ENCODE measurements around the gene OSER1. TPM values are rescaled to one million over a fixed set of nuclear protein-coding genes. Genes with fewer than 3 reads are reported as not detected.

The OSER1 gene
- total RNA-seq, 1 donor from 2014 or later: 47.3 TPM

DNA sequence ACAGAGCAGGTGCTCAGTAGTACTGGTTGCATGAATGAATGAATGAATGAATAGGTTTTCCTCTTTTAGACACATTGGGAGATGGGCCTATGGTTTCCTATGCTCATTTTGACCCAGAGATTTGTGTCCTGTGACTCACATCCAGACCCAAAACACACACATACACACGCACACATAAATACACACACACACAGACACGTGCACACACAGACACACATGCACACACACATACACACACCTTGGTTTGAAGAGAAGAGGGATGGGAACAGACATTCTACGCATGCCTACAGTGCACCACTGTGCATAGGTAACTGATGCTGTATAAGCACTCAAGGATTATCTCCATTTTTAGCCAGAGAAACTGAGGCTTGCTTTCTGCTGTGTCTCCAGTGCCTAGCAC lies 27.7 kb downstream of the OSER1 start:
- CTCF ChIA-PET: no interaction called here
- TF ChIP-seq CTCF (IDR thresholded peaks at IDR 0.05): no peak
- intact Hi-C loops (cut with micrococcal nuclease): no loop called here
- ATAC-seq (ENCODE audit: low read depth) (no peak), DNase-seq (no peak)
- POLR2A ChIA-PET: no interaction called here
- Mint-ChIP-seq H3K27me3 (peaks cover 42% of the 10 kb centered on the region), H3K4me1 (peaks cover 15% of the 10 kb centered on the region), H3K4me3 (no peak overlapping the region), H3K9me3 (no peaks in the 10 kb centered on the region), H3K36me3 (ENCODE audit: low read depth) (no peaks in the 10 kb centered on the region), H3K27ac (no peak overlapping the region)

DNA sequence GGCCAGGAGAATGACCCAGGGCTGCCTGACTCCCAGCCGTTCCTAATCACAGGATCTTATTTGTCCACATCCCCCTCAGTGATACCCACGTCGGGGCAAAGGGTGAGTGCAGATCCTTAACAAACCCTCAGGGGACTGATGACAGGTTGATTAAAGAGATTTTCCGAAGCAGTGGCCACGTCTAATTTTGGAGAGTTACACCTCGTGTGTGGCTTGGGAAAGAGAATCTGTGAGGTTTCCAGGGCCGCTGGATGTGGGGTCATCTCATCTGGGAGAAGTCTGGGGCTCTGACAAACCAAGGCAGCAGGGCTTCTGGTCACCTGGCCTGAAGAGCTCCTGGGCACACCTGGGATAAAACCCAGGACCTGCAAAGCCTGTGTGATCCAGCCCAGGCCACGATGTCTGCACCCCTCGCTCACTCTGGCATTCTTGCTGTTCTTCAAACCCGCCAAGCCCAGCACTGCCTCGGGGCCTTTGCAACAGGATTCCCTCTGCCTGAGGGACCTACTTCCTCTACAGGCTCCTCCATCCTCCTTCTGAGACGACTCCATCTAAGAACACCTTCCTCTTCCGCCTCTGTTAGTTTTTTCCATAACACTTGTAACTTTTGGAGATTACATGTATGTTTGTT lies 28.3 kb downstream of the OSER1 start:
- no peak for TF ChIP-seq CTCF (IDR thresholded peaks at IDR 0.05)
- ChIA-PET POLR2A (no interaction called here), CTCF (interaction anchor here (1.7 kb wide), 1 partner anchor 7 kb away, joined by 8 read pairs; no protein-coding TSS in a partner anchor)
- no peaks in the 10 kb centered on the region for H3K36me3 Mint-ChIP-seq (ENCODE audit: low read depth)
- intact Hi-C loops (cut with micrococcal nuclease): no loop called here
- DNase-seq (no peak), ATAC-seq (ENCODE audit: low read depth) (no peak)
- H3K27me3 Mint-ChIP-seq: peaks cover 41% of the 10 kb centered on the region
- no peaks in the 10 kb centered on the region for H3K9me3 Mint-ChIP-seq
- peaks cover 9% of the 10 kb centered on the region for H3K4me1 Mint-ChIP-seq
- H3K4me3 Mint-ChIP-seq: no peak overlapping the region
- H3K27ac Mint-ChIP-seq: no peak overlapping the region

GRCh38 chr20:44181611-44182010 lies 29.0 kb downstream of the OSER1 start:
- H3K36me3 Mint-ChIP-seq (ENCODE audit: low read depth): no peaks in the 10 kb centered on the region
- H3K9me3 Mint-ChIP-seq: no peaks in the 10 kb centered on the region
- H3K27me3 Mint-ChIP-seq: peaks cover 38% of the 10 kb centered on the region
- ATAC-seq (ENCODE audit: low read depth) (no peak), DNase-seq (no peak)
- H3K4me3 Mint-ChIP-seq: no peak overlapping the region
- CTCF ChIA-PET: interaction anchor here (1.7 kb wide), 1 partner anchor 8 kb away, joined by 8 read pairs; no protein-coding TSS in a partner anchor
- no peak overlapping the region for H3K27ac Mint-ChIP-seq
- TF ChIP-seq CTCF (IDR thresholded peaks at IDR 0.05): no peak
- intact Hi-C loops (cut with micrococcal nuclease): no loop called here
- POLR2A ChIA-PET: no interaction called here
- peaks cover 3% of the 10 kb centered on the region for H3K4me1 Mint-ChIP-seq

DNA sequence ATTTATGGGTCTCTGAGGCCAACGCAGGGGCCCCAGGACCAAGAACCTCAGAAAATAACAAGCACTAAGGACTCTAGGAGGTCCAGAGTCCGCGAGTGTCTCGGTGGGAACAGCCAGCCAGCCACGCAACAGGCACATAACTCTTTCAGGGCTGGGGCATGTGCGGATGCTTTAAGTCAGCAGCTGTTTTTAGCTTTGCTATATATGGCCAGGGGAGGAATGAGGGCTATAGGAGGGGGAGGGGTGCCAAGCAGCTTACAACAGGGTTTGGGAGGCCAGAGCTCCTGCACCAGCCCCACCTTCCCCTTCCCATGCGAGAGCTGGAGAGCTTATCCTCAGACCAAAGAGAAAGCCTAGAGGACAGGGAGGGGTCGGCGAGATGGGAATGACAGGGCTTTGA lies 29.8 kb downstream of the OSER1 start:
- no peak for DNase-seq
- no peak overlapping the region for H3K4me3 Mint-ChIP-seq
- CTCF ChIA-PET: interaction anchor here (1.7 kb wide), 1 partner anchor 9 kb away, joined by 8 read pairs; no protein-coding TSS in a partner anchor
- TF ChIP-seq CTCF (IDR thresholded peaks at IDR 0.05): no peak
- H3K4me1 Mint-ChIP-seq: no peaks in the 10 kb centered on the region
- H3K9me3 Mint-ChIP-seq: no peaks in the 10 kb centered on the region
- H3K27me3 Mint-ChIP-seq: peaks cover 31% of the 10 kb centered on the region
- POLR2A ChIA-PET: no interaction called here
- H3K36me3 Mint-ChIP-seq (ENCODE audit: low read depth): no peaks in the 10 kb centered on the region
- intact Hi-C loops (cut with micrococcal nuclease): no loop called here
- H3K27ac Mint-ChIP-seq: no peak overlapping the region
- no peak for ATAC-seq (ENCODE audit: low read depth)

- ChIA-PET POLR2A (no interaction called here), CTCF (no interaction called here)
- TF ChIP-seq CTCF (IDR thresholded peaks at IDR 0.05): no peak
- H3K27ac Mint-ChIP-seq: no peak overlapping the region
- no peak overlapping the region for H3K4me3 Mint-ChIP-seq
- no peak for ATAC-seq (ENCODE audit: low read depth)
- no peak for DNase-seq
- H3K36me3 Mint-ChIP-seq (ENCODE audit: low read depth): no peaks in the 10 kb centered on the region
- no peaks in the 10 kb centered on the region for H3K9me3 Mint-ChIP-seq
- H3K4me1 Mint-ChIP-seq: no peaks in the 10 kb centered on the region
- H3K27me3 Mint-ChIP-seq: peaks cover 16% of the 10 kb centered on the region
- intact Hi-C loops (cut with micrococcal nuclease): no loop called here
Measured at GRCh38 chr20:44176833-44177534, 33.6 kb downstream of the OSER1 start.
